Mesenteric fat pad (tissue), 1 donor: Measurements from ENCODE around the gene CCDC88C. TPM values are rescaled to one million over a fixed set of nuclear protein-coding genes. Genes with fewer than 3 reads are reported as not detected.

Experiments
- DNase-seq: peaks from one replicate; pipeline ENCODE4 v3.0.0-alpha.2; 2020; ENCODE audit warnings: low spot score
- total RNA-seq: library from RNA; stranded (reverse); fragmentation: NEBNext Ultra II Directional; extraction: Animal tissue kit (Norgen Biotek cat#: 25700); gene quantifications from one replicate; pipeline ENCODE4 v1.2.1, GENCODE V29; 2021
- donor health status: DM: yes; HTN: yes; CAD: no.

CCDC88C gene
- total RNA-seq, 1 donor from 2014 or later, result 17.4 TPM

GRCh38 chr14:91399868-91400640 is 17.6 kb downstream of the CCDC88C start:
- no peak for DNase-seq

- DNase-seq, result no peak
Measured at GRCh38 chr14:91398707-91399106, 18.9 kb downstream of the CCDC88C start.

- no peak for DNase-seq
Measured at GRCh38 chr14:91397965-91398591, 19.5 kb downstream of the CCDC88C start.

GRCh38 chr14:91396959-91397815 is 20.4 kb downstream of the CCDC88C start:
- DNase-seq, result no peak

GRCh38 chr14:91396013-91396660 is 21.5 kb downstream of the CCDC88C start:
- no peak for DNase-seq

- DNase-seq, result no peak
Measured at GRCh38 chr14:91395466-91395865, 22.2 kb downstream of the CCDC88C start.

GRCh38 chr14:91394105-91395081 is 23.2 kb downstream of the CCDC88C start:
- no peak for DNase-seq

GRCh38 chr14:91392623-91393303 is 24.9 kb downstream of the CCDC88C start:
- no peak for DNase-seq

GRCh38 chr14:91390165-91390778 is 27.3 kb downstream of the CCDC88C start:
- DNase-seq, result no peak

GRCh38 chr14:91389150-91389549 is 28.5 kb downstream of the CCDC88C start:
- DNase-seq, result no peak

GRCh38 chr14:91388551-91388975 is 29.1 kb downstream of the CCDC88C start:
- DNase-seq, result no peak

GRCh38 chr14:91387951-91388381 is 29.7 kb downstream of the CCDC88C start:
- DNase-seq, result no peak

GRCh38 chr14:91387169-91387835 is 30.3 kb downstream of the CCDC88C start:
- no peak for DNase-seq

- DNase-seq, result no peak
Measured at GRCh38 chr14:91385697-91386096, 31.9 kb downstream of the CCDC88C start.

GRCh38 chr14:91385224-91385623 is 32.4 kb downstream of the CCDC88C start:
- no peak for DNase-seq

GRCh38 chr14:91383439-91383838 is 34.2 kb downstream of the CCDC88C start:
- no peak for DNase-seq

GRCh38 chr14:91381801-91382670 is 35.6 kb downstream of the CCDC88C start:
- DNase-seq, result no peak
